Chondrocyte (in vitro differentiated cells): ENCODE measurements around the gene HNRNPM. TPM values are rescaled to one million over a fixed set of nuclear protein-coding genes. Genes with fewer than 3 reads are reported as not detected.

Source experiments
- DNase-seq: peaks from one replicate; pipeline ENCODE4 v3.0.0; 2021; ENCODE audit warnings: mixed read lengths, low spot score
- H3K27ac Mint-ChIP-seq: one replicate; pipeline ENCODE4 v1.8.0; 2021; ENCODE audit warnings: mild to moderate bottlenecking, moderate library complexity, mixed read lengths; ENCODE audit not compliant: unreplicated experiment
- H3K27me3 Mint-ChIP-seq: 2 replicates; pipeline ENCODE4 v1.8.0; 2021; ENCODE audit warnings: low read depth, mixed read lengths
- H3K36me3 Mint-ChIP-seq: 2 replicates; pipeline ENCODE4 v1.8.0; 2021; ENCODE audit warnings: low read depth, mixed read lengths
- H3K4me1 Mint-ChIP-seq: 2 replicates; pipeline ENCODE4 v1.8.0; 2021; ENCODE audit warnings: low read depth, mild to moderate bottlenecking, mixed read lengths
- H3K4me3 Mint-ChIP-seq: one replicate; pipeline ENCODE4 v1.8.0; 2021; ENCODE audit warnings: mild to moderate bottlenecking, moderate library complexity, mixed read lengths; ENCODE audit not compliant: unreplicated experiment
- H3K9me3 Mint-ChIP-seq: 2 replicates; pipeline ENCODE4 v1.8.0; 2021; ENCODE audit warnings: low read depth, mixed read lengths
- total RNA-seq: library from RNA; stranded (reverse); gene quantifications from 3 replicates; pipeline ENCODE4 v1.2.1, GENCODE V29; 2021
- TF ChIP-seq, protein P1 (sequence below): fragments of 200-600 bp; sonication (generic); IDR thresholded peaks from 2 replicates; pipeline ENCODE4 v1.5.0; 2021; ENCODE audit warnings: antibody characterized with exemption, mild to moderate bottlenecking, moderate library complexity

HNRNPM gene
- total RNA-seq, 1 donor from 2014 or later: 116 TPM

DNA sequence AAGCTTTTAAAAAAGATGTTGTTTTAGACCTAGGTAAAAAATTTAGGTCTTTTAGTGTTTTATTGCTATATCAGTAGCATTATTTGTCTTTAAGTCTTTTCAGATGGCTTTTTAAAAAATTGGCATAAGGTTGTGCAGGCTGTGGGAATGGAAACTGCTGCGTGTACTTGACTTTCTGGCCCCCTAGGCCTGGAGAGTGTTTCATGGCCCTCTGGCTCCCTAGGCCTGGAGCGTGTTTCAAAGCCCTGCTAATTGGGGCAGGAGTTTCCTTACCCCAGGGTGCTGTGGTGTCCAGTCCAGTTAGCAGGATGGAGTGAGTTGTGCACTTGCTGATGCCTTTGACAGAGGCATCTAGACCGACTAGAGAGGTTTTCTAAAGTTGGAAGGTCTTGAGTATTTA lies 33.8 kb downstream of the HNRNPM start:
- Mint-ChIP-seq H3K27me3 (no peaks in the 10 kb centered on the region), H3K9me3 (no peaks in the 10 kb centered on the region), H3K27ac (no peak overlapping the region), H3K4me1 (peaks cover 21% of the 10 kb centered on the region), H3K36me3 (peaks cover 28% of the 10 kb centered on the region), H3K4me3 (no peak overlapping the region)
- peak; percentile 5 for DNase-seq
- TF ChIP-seq, protein P1, sequence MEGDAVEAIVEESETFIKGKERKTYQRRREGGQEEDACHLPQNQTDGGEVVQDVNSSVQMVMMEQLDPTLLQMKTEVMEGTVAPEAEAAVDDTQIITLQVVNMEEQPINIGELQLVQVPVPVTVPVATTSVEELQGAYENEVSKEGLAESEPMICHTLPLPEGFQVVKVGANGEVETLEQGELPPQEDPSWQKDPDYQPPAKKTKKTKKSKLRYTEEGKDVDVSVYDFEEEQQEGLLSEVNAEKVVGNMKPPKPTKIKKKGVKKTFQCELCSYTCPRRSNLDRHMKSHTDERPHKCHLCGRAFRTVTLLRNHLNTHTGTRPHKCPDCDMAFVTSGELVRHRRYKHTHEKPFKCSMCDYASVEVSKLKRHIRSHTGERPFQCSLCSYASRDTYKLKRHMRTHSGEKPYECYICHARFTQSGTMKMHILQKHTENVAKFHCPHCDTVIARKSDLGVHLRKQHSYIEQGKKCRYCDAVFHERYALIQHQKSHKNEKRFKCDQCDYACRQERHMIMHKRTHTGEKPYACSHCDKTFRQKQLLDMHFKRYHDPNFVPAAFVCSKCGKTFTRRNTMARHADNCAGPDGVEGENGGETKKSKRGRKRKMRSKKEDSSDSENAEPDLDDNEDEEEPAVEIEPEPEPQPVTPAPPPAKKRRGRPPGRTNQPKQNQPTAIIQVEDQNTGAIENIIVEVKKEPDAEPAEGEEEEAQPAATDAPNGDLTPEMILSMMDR: no peak

DNA sequence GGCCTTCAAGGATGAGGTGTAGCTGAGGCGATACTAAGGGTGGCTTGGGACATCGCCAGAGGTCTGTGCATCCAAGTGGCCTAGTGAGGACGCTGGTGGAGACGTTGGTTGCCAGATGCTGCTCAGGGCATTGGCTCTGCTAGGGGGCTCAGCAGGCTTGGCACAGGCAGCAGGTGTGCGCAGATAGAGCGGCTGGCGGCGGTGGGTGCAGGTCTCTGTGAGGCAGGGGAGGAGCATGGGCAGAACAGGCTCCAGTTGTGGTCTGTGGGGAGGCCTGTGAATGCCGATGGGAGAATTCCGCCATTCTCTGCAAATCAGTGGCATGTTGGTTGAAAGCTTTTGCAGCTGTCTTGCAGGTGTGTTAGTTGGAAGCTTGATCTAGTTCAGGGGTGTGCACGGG lies 36.4 kb downstream of the HNRNPM start:
- Mint-ChIP-seq H3K4me1 (peaks cover 21% of the 10 kb centered on the region), H3K27me3 (no peaks in the 10 kb centered on the region), H3K9me3 (no peaks in the 10 kb centered on the region), H3K27ac (peak overlapping the region; percentile 9), H3K4me3 (no peak overlapping the region), H3K36me3 (peaks cover 18% of the 10 kb centered on the region)
- TF ChIP-seq, protein P1: no peak
- peak; percentile 62 for DNase-seq

DNA sequence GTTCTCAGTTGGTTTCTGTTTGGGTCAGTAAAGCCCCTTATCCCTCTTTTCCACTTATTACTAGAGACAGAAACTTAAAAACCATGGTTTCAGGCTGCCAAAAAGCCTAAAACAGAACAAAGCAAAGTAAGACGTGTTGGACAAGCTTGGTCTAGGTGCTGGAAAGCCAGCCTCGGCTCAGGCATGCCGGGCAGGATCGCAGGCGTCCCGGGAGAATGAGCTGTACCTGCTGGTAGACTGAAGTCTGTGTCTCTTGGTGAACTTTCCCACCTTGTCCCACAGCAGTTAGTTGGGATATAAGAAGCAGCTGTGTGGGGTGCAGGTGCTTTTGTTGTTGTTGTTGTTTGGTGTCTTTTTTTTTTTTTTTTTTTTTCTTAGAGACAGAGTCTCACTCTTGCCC lies 36.8 kb downstream of the HNRNPM start:
- Mint-ChIP-seq H3K27me3 (no peaks in the 10 kb centered on the region), H3K9me3 (no peaks in the 10 kb centered on the region), H3K36me3 (peaks cover 20% of the 10 kb centered on the region), H3K27ac (peak overlapping the region; percentile 49), H3K4me1 (peaks cover 21% of the 10 kb centered on the region), H3K4me3 (no peak overlapping the region)
- TF ChIP-seq, protein P1: no peak
- peak; percentile 33 for DNase-seq

DNA sequence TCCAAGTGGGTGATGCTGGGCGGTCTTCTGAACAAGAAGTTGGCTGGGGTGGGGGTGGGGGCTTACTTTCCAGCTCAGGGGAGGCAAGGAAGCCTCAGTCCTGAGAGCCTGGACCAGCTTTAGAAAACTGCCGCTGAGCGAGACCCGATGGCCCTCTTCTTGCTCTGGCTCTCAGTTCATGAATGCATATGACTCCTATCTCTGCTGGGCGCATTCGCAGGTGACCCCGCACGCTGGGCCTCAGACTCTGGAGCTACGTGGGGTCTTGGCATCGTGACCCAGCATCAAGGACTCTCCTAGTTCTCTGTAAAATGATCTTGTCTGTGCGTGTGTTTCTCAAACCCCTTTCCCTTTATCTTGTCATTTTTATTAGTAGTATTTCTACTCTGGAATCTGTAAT lies 37.9 kb downstream of the HNRNPM start:
- DNase-seq: peak; percentile 59
- Mint-ChIP-seq H3K27me3 (no peaks in the 10 kb centered on the region), H3K9me3 (no peaks in the 10 kb centered on the region), H3K36me3 (peaks cover 28% of the 10 kb centered on the region), H3K4me1 (peaks cover 19% of the 10 kb centered on the region), H3K27ac (no peak overlapping the region), H3K4me3 (no peak overlapping the region)
- TF ChIP-seq, protein P1: no peak

DNA sequence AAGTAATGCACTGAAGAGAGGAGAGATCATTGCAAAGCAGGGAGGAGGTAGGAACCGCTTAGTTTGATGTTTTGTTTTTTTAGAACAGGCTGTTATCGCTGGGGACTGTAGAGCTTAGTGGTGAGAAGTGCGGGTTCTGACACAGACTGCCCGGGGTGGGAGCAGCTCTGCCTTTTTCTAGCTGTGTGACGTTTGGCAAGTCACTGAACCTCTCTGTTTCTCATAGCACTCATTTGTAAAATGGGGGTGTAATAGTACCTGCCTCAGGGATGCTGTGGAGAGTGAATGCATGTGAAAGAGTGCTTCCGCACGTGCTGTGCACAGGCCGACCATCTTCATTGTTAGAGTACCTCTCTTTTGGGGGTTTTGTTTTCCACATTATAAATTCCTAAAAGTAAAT lies 38.4 kb downstream of the HNRNPM start:
- H3K4me1 Mint-ChIP-seq: peaks cover 15% of the 10 kb centered on the region
- TF ChIP-seq, protein P1: no peak
- H3K27ac Mint-ChIP-seq: no peak overlapping the region
- peak; percentile 4 for DNase-seq
- H3K36me3 Mint-ChIP-seq: peaks cover 29% of the 10 kb centered on the region
- H3K4me3 Mint-ChIP-seq: no peak overlapping the region
- no peaks in the 10 kb centered on the region for H3K9me3 Mint-ChIP-seq
- no peaks in the 10 kb centered on the region for H3K27me3 Mint-ChIP-seq
